HepG2 (cell line): ENCODE results near the gene HLF. TPM values are rescaled to one million over a fixed set of nuclear protein-coding genes. Genes with fewer than 3 reads are reported as not detected.

Source experiments
- BCL3 ChIP-seq: sonication (generic); formaldehyde crosslinking; IDR thresholded peaks from 2 replicates; pipeline ENCODE4 v1.5.1; 2020; ENCODE audit warnings: mild to moderate bottlenecking, missing genetic modification reagents, moderate library complexity
- FLYWCH1 ChIP-seq: sonication (generic); formaldehyde crosslinking; IDR thresholded peaks from 2 replicates; pipeline ENCODE4 v1.8.1; 2023; ENCODE audit warnings: mild to moderate bottlenecking, missing genetic modification reagents
- GATA4 ChIP-seq: sonication (generic); IDR thresholded peaks from 2 replicates; pipeline ENCODE4 v1.6.1; 2016; ENCODE audit warnings: antibody characterized with exemption, low read depth, borderline replicate concordance
- HMGA1 ChIP-seq: sonication (generic); formaldehyde crosslinking; conservative IDR thresholded peaks from 2 replicates; pipeline ENCODE4 v1.4.0; 2020; ENCODE audit warnings: missing genetic modification reagents
- HOXA7 ChIP-seq: sonication (generic); formaldehyde crosslinking; IDR thresholded peaks from 2 replicates; pipeline ENCODE4 v1.8.1; 2022; ENCODE audit warnings: mild to moderate bottlenecking, missing genetic modification reagents, moderate library complexity
- MTERF4 ChIP-seq: sonication (generic); formaldehyde crosslinking; IDR thresholded peaks from 2 replicates; pipeline ENCODE4 v1.8.0; 2023; ENCODE audit warnings: mild to moderate bottlenecking, missing genetic modification reagents
- MXD1 ChIP-seq: sonication (generic); formaldehyde crosslinking; IDR thresholded peaks from 2 replicates; pipeline ENCODE4 v1.4.0; 2020; ENCODE audit warnings: mild to moderate bottlenecking, missing genetic modification reagents
- SNAI1 ChIP-seq: sonication (generic); formaldehyde crosslinking; IDR thresholded peaks from 2 replicates; pipeline ENCODE4 v1.5.0; 2020; ENCODE audit warnings: mild to moderate bottlenecking, missing genetic modification reagents, borderline replicate concordance
- SNAPC5 ChIP-seq: sonication (generic); formaldehyde crosslinking; IDR thresholded peaks from 2 replicates; pipeline ENCODE4 v1.8.1; 2023; ENCODE audit warnings: mild to moderate bottlenecking, missing genetic modification reagents, borderline replicate concordance
- SRSF4 ChIP-seq: fragments of 200-400 bp; formaldehyde crosslinking; IDR thresholded peaks from one replicate; pipeline ENCODE4 v1.6.1; 2018; ENCODE audit warnings: mild to moderate bottlenecking, low read depth, low read length, moderate library complexity; ENCODE audit not compliant: poor library complexity, severe bottlenecking
- USF2 ChIP-seq, 2 experiments: sonication (generic) in 1 of 2; formaldehyde crosslinking in 1 of 2; IDR thresholded peaks; 2 replicates each; pipeline versions ENCODE4 v1.5.1 to v1.6.1; 2011 to 2020; ENCODE audit warnings: borderline replicate concordance in 1 of 2, low read depth in 1 of 2, low read length in 1 of 2, mild to moderate bottlenecking in 1 of 2, missing genetic modification reagents in 1 of 2, moderate library complexity in 1 of 2
- YY1 ChIP-seq: IDR thresholded peaks from 2 replicates; pipeline ENCODE4 v1.6.1; 2011; ENCODE audit warnings: low read length, low read depth, moderate library complexity, mild to moderate bottlenecking; ENCODE audit not compliant: insufficient read depth, insufficient replicate concordance
- ZNF503 ChIP-seq: sonication (generic); formaldehyde crosslinking; IDR thresholded peaks from 2 replicates; pipeline ENCODE4 v1.4.0; 2020; ENCODE audit warnings: missing genetic modification reagents
- ZNF572 ChIP-seq: sonication (generic); formaldehyde crosslinking; IDR thresholded peaks from 2 replicates; pipeline ENCODE4 v1.5.1; 2020; ENCODE audit warnings: mild to moderate bottlenecking, missing genetic modification reagents
- ZZZ3 ChIP-seq: sonication (generic); formaldehyde crosslinking; IDR thresholded peaks from 2 replicates; pipeline ENCODE4 v1.4.0; 2020; ENCODE audit warnings: missing genetic modification reagents, mild to moderate bottlenecking, borderline replicate concordance
- polyA plus RNA-seq, 8 experiments: library from polyadenylated mRNA; depleted of rRNA in 3 of 8; stranded (reverse) in 7 of 8; unstranded in 1 of 8; fragments of >200 nt; fragmentation: Illumina TruSeq in 4 of 8; extraction: Trizol in 4 of 8; gene quantifications; 2 replicates each; pipeline versions ENCODE4 v1.2.1 to v1.2.3, GENCODE V29; 2011 to 2016; ENCODE audit warnings: low read depth in 4 of 8, missing spikeins in 1 of 8, mixed read lengths in 1 of 8; ENCODE audit not compliant: insufficient read depth in 1 of 8
- total RNA-seq, 5 experiments: library from RNA; depleted of rRNA; stranded (reverse); fragments of >200 nt; fragmentation: Illumina TruSeq; extraction: Trizol; gene quantifications; 2 replicates each; pipeline ENCODE4 v1.2.3, GENCODE V29; 2016; ENCODE audit warnings: low read depth in 1 of 5
- TF ChIP-seq, protein P1 (sequence below): sonication (generic); formaldehyde crosslinking; conservative IDR thresholded peaks from 2 replicates; pipeline ENCODE4 v1.8.1; 2023; ENCODE audit warnings: missing genetic modification reagents

Gene HLF
- total and polyA plus RNA-seq, 2 of the 13 experiments (the other 11 are each of a cell fraction or from before 2014, with no cell fraction given): 202 to 346 TPM

DNA sequence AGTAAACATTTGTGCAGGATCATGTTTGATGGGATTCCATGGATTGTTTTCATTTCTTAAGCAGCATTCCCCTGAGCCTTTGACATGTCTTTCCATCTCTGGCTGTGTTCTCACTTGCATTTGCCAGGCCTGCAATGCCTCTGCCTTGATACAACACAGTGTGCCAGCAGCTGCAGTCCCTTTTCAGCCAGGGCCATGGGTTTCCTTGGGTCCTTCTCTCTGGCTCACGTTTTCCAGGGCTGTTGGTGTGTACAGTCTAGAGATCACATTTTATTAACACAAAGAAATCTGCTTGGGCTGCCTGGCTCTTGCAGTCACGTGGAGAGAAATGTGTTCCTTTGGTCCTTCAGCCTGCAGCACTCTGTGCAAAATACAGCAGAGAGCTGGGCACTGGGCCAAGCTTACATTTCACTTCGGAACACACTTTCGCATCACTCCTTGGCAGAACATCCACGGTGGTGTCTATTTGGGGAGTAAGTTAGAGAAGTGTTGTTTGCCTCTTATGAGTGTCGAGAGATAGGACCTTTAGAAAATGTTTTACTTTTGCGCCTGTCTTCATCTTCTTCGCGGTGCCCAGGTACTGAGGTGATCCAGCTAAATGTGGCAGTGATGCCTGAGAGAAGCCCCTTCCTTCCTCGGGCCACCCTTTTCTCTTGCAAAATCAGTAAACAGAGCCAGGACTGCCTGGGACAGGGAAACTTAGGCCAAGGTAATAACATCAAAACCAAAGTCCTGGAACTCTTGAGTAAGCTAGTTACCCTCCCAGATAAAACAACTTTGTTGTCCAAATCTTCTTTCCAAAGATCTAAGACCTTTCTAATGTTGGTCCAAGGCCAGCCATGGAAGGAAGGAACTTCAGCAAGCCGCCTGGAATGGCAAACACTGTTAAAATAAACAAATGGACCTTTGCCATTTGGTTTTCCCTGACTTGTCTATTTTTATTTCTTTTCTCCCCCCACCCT, 20.9 kb downstream of the HLF start (continued):
- peak; percentile 64; the same call in 1 of the 2 replicates for TF ChIP-seq SNAPC5
- no peak for TF ChIP-seq FLYWCH1
- peak; percentile 16; the same call in 1 of the 2 replicates for TF ChIP-seq ZZZ3 (CRISPR knock-in tag)
- no peak for TF ChIP-seq HMGA1 (CRISPR knock-in tag)
- no peak for TF ChIP-seq MTERF4 (CRISPR knock-in tag)
- peak; percentile 99 for TF ChIP-seq GATA4
- TF ChIP-seq HOXA7 (CRISPR knock-in tag): no peak
- TF ChIP-seq YY1: no peak
- TF ChIP-seq SRSF4: no peak
- TF ChIP-seq ZNF572 (CRISPR knock-in tag): peak; percentile 89; the same call in 1 of the 2 replicates
- TF ChIP-seq SNAI1 (CRISPR knock-in tag): no peak
- TF ChIP-seq BCL3 (CRISPR knock-in tag): 0 out of 2 replicates have a peak, but pooled peaks have one; percentile 78
- TF ChIP-seq, protein P1, sequence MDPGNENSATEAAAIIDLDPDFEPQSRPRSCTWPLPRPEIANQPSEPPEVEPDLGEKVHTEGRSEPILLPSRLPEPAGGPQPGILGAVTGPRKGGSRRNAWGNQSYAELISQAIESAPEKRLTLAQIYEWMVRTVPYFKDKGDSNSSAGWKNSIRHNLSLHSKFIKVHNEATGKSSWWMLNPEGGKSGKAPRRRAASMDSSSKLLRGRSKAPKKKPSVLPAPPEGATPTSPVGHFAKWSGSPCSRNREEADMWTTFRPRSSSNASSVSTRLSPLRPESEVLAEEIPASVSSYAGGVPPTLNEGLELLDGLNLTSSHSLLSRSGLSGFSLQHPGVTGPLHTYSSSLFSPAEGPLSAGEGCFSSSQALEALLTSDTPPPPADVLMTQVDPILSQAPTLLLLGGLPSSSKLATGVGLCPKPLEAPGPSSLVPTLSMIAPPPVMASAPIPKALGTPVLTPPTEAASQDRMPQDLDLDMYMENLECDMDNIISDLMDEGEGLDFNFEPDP: no peak
- no peak for TF ChIP-seq MXD1 (CRISPR knock-in tag)
- TF ChIP-seq USF2 (IDR thresholded peaks at IDR 0.05; ENCODE audit: low read depth, low read length): peak; percentile 88
- peak; percentile 89; the same call in 1 of the 2 replicates for TF ChIP-seq USF2 (CRISPR knock-in tag; IDR thresholded peaks at IDR 0.05; ENCODE audit: borderline replicate concordance)
- TF ChIP-seq ZNF503 (CRISPR knock-in tag): peak; percentile 99
